AG09309 (cell line): ENCODE data around the gene KRT10.

ENCODE experiments used
- DNase-seq: peaks from one replicate; pipeline ENCODE4 v3.0.0-alpha.2; 2010; ENCODE audit warnings: low read depth
- H3K4me3 ChIP-seq: 2 replicates; pipeline ENCODE4 v1.5.1; 2011; ENCODE audit warnings: mild to moderate bottlenecking, low read depth, low read length, moderate library complexity; ENCODE audit not compliant: control insufficient read depth
- CTCF ChIP-seq: IDR thresholded peaks from 2 replicates; pipeline ENCODE4 v1.5.1; 2011; ENCODE audit warnings: mild to moderate bottlenecking, low read depth, low read length, inconsistent platforms; ENCODE audit not compliant: insufficient read depth, control insufficient read depth; ENCODE audit errors: missing control alignments

KRT10 gene

DNA sequence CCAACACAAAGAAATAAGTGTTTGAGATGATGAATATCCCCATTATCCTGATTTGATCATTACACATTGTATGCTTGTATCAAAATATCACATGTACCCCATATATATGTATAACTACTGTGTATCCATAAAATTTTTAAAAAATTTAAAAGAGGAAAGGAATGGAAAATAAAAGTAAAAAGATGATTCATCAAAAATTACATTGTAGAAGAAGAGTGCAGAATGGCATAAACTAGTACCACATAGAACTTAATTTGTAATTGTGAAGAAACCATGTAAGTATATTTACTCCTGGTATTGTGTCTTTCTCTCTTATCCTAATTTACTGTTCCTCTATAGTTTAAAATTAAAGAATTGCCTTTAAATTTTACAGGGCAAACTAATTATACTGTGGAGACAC, 11.5 kb upstream of the KRT10 start:
- DNase-seq, result no peak
- TF ChIP-seq CTCF, result no peak
- H3K4me3 ChIP-seq, result no peak overlapping the region

DNA sequence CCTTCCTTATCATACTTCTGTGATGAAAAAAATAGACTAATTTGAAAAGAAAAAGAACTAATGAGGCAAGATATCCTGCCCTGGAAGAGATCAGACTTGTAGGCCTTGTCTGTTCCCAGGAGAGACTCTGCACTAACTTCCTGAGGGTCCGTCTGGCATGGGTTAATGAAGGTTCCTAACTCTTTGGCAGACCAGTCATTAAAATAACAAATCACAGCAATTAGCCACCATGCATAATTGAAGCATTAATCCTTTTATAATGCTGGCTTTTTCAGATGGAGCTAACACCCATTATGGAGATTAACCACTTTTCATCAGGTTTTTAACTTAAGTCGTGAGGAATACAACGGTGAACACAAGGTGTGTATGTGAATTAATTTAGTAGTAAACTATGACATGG, 10.4 kb upstream of the KRT10 start:
- DNase-seq, result no peak
- no peak for TF ChIP-seq CTCF
- no peak overlapping the region for H3K4me3 ChIP-seq

- no peak for TF ChIP-seq CTCF
- H3K4me3 ChIP-seq, result no peak overlapping the region
- DNase-seq, result no peak
Observed at GRCh38 chr17:40830085-40830776, 7.8 kb upstream of the KRT10 start.

GRCh38 chr17:40828454-40829044, 6.1 kb upstream of the KRT10 start:
- no peak overlapping the region for H3K4me3 ChIP-seq
- TF ChIP-seq CTCF, result no peak
- DNase-seq, result no peak

- H3K4me3 ChIP-seq, result no peak overlapping the region
- no peak for TF ChIP-seq CTCF
- no peak for DNase-seq
Observed at GRCh38 chr17:40827746-40828453, 5.5 kb upstream of the KRT10 start.

- DNase-seq, result no peak
- no peak overlapping the region for H3K4me3 ChIP-seq
- no peak for TF ChIP-seq CTCF
Observed at GRCh38 chr17:40825599-40825998, 3.2 kb upstream of the KRT10 start.
